ENCODE measurements around the gene METTL14.

Gene METTL14

GRCh38 chr4:118756958-118757357, 71.8 kb downstream of the METTL14 start:
- in situ Hi-C loops (cut with MboI; ENCODE audit: low sequenced_read_pairs), result loop anchor here (10.0 kb wide), 1 partner anchor 218 kb away; no protein-coding TSS in a partner anchor

GRCh38 chr4:118757761-118758251, 72.6 kb downstream of the METTL14 start:
- in situ Hi-C loops (cut with MboI; ENCODE audit: low sequenced_read_pairs), result loop anchor here (10.0 kb wide), 1 partner anchor 217 kb away; no protein-coding TSS in a partner anchor

- in situ Hi-C loops (cut with MboI; ENCODE audit: low sequenced_read_pairs), result loop anchor here (10.0 kb wide), 1 partner anchor 217 kb away; no protein-coding TSS in a partner anchor
Observed at GRCh38 chr4:118758293-118758692, 73.1 kb downstream of the METTL14 start.

GRCh38 chr4:118759481-118759880, 74.3 kb downstream of the METTL14 start:
- in situ Hi-C loops (cut with MboI; ENCODE audit: low sequenced_read_pairs), result loop anchor here (10.0 kb wide), 1 partner anchor 215 kb away; no protein-coding TSS in a partner anchor

GRCh38 chr4:118760092-118760491, 74.9 kb downstream of the METTL14 start:
- in situ Hi-C loops (cut with MboI; ENCODE audit: low sequenced_read_pairs), result no loop called here

GRCh38 chr4:118760493-118760892, 75.3 kb downstream of the METTL14 start:
- in situ Hi-C loops (cut with MboI; ENCODE audit: low sequenced_read_pairs), result no loop called here

GRCh38 chr4:118761397-118762016, 76.3 kb downstream of the METTL14 start:
- in situ Hi-C loops (cut with MboI; ENCODE audit: low sequenced_read_pairs), result no loop called here

- in situ Hi-C loops (cut with MboI; ENCODE audit: low sequenced_read_pairs), result no loop called here
Observed at GRCh38 chr4:118762155-118762554, 77.0 kb downstream of the METTL14 start.

- in situ Hi-C loops (cut with MboI; ENCODE audit: low sequenced_read_pairs), result no loop called here
Observed at GRCh38 chr4:118762730-118763477, 77.7 kb downstream of the METTL14 start.

Measured in HL-60/S4 (cell line).